PC-3 (cell line): Measurements from ENCODE around the gene TYMS.

Experiments
- CTCF ChIP-seq: fragments of 300-600 bp; sonication (generic); conservative IDR thresholded peaks from 2 replicates; pipeline ENCODE4 v1.5.1; 2017; ENCODE audit warnings: antibody characterized with exemption, low read depth, mild to moderate bottlenecking, low read length
- EZH2 ChIP-seq: fragments of 300-600 bp; sonication (generic); IDR thresholded peaks from one replicate; pipeline ENCODE4 v1.6.1; 2017; ENCODE audit warnings: antibody characterized with exemption, mild to moderate bottlenecking, low read length; ENCODE audit not compliant: unreplicated experiment
- EZH2phosphoT487 ChIP-seq: fragments of 300-600 bp; sonication (generic); IDR thresholded peaks from 2 replicates; pipeline ENCODE4 v1.6.1; 2018; ENCODE audit warnings: mild to moderate bottlenecking, antibody characterized with exemption, low read length, borderline replicate concordance

- TF ChIP-seq CTCF (no peak), EZH2 (no peak), EZH2phosphoT487 (no peak)
Measured at GRCh38 chr18:655445-655844, 2.0 kb upstream of the TYMS start.
